H1 (cell line): ENCODE results near the gene MAJIN. TPM values are rescaled to one million over a fixed set of nuclear protein-coding genes. Genes with fewer than 3 reads are reported as not detected.

ENCODE experiments used
- POLR2A ChIP-seq, 2 experiments: IDR thresholded peaks; 1 replicate in 1 of 2; 2 replicates in 1 of 2; pipeline ENCODE4 v1.6.1; 2011; ENCODE audit warnings: low read depth in 2 of 2, low read length in 2 of 2, mild to moderate bottlenecking in 2 of 2; ENCODE audit errors: control extremely low read depth in 1 of 2
- polyA plus RNA-seq, 7 experiments: library from polyadenylated mRNA; depleted of rRNA in 3 of 7; stranded (reverse) in 5 of 7; unstranded in 2 of 7; fragments of >200 nt in 5 of 7; fragments of 200-250 nt in 2 of 7; gene quantifications; 1 replicate in 5 of 7; 2 replicates in 1 of 7; 4 replicates in 1 of 7; pipeline versions ENCODE4 v1.2.1 to v1.2.3, GENCODE V29; 2011 to 2013; ENCODE audit warnings: missing spikeins in 2 of 7, mixed read lengths in 2 of 7
- total RNA-seq: library from RNA; stranded (reverse); fragmentation: NEBNext Ultra II Directional; extraction: Animal tissue kit (Norgen Biotek cat#: 25700); gene quantifications from 2 replicates; pipeline ENCODE4 v1.2.1, GENCODE V29; 2021
- TF ChIP-seq, protein P1 (sequence below), 3 experiments: IDR thresholded peaks; 1 replicate in 2 of 3; 2 replicates in 1 of 3; pipeline versions ENCODE4 v1.5.1 to v1.6.1; 2011; ENCODE audit warnings: low read length in 3 of 3, mild to moderate bottlenecking in 3 of 3, inconsistent platforms in 2 of 3, low read depth in 1 of 3, moderate library complexity in 1 of 3; ENCODE audit not compliant: insufficient read depth in 1 of 3; ENCODE audit errors: control extremely low read depth in 1 of 3

MAJIN gene
- total and polyA plus RNA-seq, 2 of the 8 experiments (the other 6 are each of a cell fraction or from before 2014, with no cell fraction given) = not detected

GRCh38 chr11:64935359-64936081, 36.4 kb downstream of the MAJIN start, which contains the start of gene GPHA2 (continued):
- TF ChIP-seq, protein P1, sequence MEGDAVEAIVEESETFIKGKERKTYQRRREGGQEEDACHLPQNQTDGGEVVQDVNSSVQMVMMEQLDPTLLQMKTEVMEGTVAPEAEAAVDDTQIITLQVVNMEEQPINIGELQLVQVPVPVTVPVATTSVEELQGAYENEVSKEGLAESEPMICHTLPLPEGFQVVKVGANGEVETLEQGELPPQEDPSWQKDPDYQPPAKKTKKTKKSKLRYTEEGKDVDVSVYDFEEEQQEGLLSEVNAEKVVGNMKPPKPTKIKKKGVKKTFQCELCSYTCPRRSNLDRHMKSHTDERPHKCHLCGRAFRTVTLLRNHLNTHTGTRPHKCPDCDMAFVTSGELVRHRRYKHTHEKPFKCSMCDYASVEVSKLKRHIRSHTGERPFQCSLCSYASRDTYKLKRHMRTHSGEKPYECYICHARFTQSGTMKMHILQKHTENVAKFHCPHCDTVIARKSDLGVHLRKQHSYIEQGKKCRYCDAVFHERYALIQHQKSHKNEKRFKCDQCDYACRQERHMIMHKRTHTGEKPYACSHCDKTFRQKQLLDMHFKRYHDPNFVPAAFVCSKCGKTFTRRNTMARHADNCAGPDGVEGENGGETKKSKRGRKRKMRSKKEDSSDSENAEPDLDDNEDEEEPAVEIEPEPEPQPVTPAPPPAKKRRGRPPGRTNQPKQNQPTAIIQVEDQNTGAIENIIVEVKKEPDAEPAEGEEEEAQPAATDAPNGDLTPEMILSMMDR (IDR thresholded peaks at IDR 0.05; ENCODE audit: control extremely low read depth in 1 of 3, insufficient read depth in 1 of 3, low read depth in 1 of 3, low read length in 3 of 3) = peak in 2 of 3 experiments; percentile 1 to 10; a peak in 1 of 4 replicates
- peak in 1 of 2 experiments; percentile 41; a peak in 1 of 3 replicates for TF ChIP-seq POLR2A (IDR thresholded peaks at IDR 0.05; ENCODE audit: control extremely low read depth in 1 of 2, low read depth in 2 of 2, low read length in 2 of 2)
